ENCODE measurements around the gene MAML3.
"Not testable (repeated sequence)": the region's sequence is repeated elsewhere in the genome, so short reads cannot be mapped to it uniquely, and the experiment has no call there.

The MAML3 gene

DNA sequence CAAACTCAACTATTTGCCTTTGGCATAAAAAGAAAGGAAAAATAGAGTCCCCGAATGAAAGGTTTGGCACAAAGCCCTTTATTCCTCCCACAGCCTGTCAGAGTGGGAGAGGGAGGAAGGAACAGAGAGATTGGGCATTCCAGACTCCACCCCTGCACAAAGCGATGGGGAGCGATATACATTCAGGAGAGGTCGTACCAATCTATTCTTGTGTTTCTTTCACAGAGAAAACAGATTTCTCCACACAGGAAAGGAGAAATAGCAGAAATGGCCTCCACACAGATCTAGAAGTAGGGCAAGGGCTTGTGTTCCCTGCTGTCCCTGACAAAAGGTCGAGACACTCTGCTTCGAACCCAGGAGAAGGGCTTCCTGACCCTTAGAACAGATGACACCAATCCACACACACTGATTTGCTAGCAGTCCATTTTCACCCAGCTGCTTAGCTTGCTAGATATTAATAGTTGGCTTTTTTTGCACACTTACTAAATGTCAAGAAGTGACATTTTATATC, 197.4 kb downstream of the MAML3 start:
- H3K4me3 ChIP-seq (ENCODE audit: control insufficient read depth, low read depth, low read length) = no peak overlapping the region
- no peak for DNase-seq (ENCODE audit: low read depth)
- TF ChIP-seq, protein P1, sequence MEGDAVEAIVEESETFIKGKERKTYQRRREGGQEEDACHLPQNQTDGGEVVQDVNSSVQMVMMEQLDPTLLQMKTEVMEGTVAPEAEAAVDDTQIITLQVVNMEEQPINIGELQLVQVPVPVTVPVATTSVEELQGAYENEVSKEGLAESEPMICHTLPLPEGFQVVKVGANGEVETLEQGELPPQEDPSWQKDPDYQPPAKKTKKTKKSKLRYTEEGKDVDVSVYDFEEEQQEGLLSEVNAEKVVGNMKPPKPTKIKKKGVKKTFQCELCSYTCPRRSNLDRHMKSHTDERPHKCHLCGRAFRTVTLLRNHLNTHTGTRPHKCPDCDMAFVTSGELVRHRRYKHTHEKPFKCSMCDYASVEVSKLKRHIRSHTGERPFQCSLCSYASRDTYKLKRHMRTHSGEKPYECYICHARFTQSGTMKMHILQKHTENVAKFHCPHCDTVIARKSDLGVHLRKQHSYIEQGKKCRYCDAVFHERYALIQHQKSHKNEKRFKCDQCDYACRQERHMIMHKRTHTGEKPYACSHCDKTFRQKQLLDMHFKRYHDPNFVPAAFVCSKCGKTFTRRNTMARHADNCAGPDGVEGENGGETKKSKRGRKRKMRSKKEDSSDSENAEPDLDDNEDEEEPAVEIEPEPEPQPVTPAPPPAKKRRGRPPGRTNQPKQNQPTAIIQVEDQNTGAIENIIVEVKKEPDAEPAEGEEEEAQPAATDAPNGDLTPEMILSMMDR (IDR thresholded peaks at IDR 0.05; ENCODE audit: control insufficient read depth, insufficient read depth, low read depth, low read length, missing control alignments) = no peak

DNA sequence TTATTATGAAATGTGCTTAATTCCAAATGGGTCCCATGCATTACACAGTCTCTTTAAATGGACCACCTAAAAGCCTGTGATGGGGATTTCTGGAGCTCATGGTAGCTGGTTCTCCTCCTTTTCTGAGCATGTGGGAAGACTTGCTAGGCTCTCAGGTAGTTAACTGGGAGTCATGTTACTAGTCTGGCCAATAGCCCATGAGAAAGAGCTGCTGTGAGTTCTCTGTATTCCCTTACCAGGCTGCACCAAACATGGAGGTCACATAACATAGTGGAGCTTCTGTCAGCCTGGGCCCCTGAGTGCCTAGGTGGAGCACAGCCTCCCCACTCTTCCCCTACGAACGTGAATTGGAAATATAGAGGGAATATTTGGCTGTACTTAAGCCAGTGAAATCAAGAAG, 198.4 kb downstream of the MAML3 start:
- TF ChIP-seq, protein P1 (IDR thresholded peaks at IDR 0.05; ENCODE audit: control insufficient read depth, insufficient read depth, low read depth, low read length, missing control alignments) = no peak
- DNase-seq (ENCODE audit: low read depth) = no peak
- no peak overlapping the region for H3K4me3 ChIP-seq (ENCODE audit: control insufficient read depth, low read depth, low read length)

DNA sequence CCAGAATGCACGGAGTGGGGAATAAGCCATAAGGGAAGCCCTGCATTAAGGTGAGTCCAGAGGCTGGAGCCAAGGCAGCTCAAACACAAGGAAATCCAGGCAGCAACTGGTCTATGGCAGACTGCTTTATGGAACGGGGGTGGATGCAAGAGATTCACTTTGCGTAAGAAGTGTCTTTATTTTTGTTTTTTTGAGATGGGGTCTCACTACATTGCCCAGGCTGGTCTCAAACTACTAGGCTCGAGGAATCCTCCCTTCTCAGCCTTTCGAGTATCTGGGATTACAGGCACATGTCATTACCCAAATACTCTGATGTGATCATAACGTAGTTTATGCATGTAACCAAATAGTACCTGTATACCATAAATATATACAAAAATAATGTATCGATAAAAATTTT, 199.5 kb downstream of the MAML3 start:
- DNase-seq (ENCODE audit: low read depth) = no peak
- no peak overlapping the region for H3K4me3 ChIP-seq (ENCODE audit: control insufficient read depth, low read depth, low read length)
- TF ChIP-seq, protein P1 (IDR thresholded peaks at IDR 0.05; ENCODE audit: control insufficient read depth, insufficient read depth, low read depth, low read length, missing control alignments) = no peak

DNA sequence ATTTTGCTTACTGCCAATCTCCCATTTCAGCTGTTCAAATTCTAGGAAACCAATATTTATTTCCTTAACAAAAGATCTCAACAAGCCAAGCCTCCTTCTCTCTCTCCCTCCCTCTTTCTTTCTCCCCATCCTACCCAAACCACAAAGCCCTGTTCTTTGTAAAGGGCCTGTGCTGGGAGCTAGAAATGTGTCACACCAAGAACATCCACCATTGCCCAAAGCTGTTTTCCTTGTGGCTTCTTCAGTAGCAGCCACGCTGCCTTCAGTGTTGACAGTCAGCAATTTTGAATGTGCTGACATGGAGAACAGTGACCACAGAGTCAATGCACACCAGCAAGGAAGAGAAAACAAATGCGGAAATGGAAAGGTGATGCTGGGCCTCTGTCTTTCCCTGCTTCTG, 203.0 kb downstream of the MAML3 start:
- no peak for DNase-seq (ENCODE audit: low read depth)
- H3K4me3 ChIP-seq (ENCODE audit: control insufficient read depth, low read depth, low read length) = no peak overlapping the region
- TF ChIP-seq, protein P1 (IDR thresholded peaks at IDR 0.05; ENCODE audit: control insufficient read depth, insufficient read depth, low read depth, low read length, missing control alignments) = no peak

DNA sequence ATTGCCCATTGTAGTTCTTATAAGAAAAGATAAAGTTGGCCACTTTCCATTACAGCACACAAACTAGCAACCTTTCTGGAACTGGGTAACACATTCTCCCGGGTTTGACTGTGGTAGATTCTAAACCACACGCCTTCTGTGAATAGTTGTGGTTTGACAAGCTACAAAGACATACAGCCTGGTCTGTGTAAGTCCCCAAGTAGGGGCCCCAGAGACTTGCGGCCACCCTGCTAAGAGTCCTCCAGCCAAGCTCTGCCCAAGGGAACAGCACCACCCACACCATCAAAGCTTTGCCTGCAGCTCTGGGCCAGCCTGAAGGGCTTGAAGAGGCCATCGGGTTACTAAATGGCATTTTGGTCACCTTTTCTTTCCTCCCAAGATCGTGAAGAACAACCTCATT, 203.4 kb downstream of the MAML3 start:
- no peak overlapping the region for H3K4me3 ChIP-seq (ENCODE audit: control insufficient read depth, low read depth, low read length)
- peak; percentile 28 for DNase-seq (ENCODE audit: low read depth)
- TF ChIP-seq, protein P1 (IDR thresholded peaks at IDR 0.05; ENCODE audit: control insufficient read depth, insufficient read depth, low read depth, low read length, missing control alignments) = no peak

DNA sequence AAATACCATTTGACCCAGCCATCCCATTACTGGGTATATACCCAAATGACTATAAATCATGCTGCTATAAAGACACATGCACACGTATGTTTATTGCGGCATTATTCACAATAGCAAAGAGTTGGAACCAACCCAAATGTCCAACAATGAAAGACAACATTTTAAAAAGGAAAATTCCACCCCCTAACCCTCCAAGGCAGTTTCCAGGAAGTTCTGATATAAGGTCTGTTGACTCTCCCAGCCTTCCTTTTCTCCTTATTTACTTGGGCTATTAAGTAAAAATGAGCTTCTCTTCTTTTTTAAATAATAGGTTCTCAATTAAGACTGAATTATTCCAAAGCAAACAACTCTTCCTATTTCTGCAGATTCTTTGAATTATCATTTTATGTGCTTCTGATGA, 209.1 kb downstream of the MAML3 start:
- not testable (repeated sequence) for DNase-seq (ENCODE audit: low read depth); H3K4me3 ChIP-seq (ENCODE audit: control insufficient read depth, low read depth, low read length)

DNA sequence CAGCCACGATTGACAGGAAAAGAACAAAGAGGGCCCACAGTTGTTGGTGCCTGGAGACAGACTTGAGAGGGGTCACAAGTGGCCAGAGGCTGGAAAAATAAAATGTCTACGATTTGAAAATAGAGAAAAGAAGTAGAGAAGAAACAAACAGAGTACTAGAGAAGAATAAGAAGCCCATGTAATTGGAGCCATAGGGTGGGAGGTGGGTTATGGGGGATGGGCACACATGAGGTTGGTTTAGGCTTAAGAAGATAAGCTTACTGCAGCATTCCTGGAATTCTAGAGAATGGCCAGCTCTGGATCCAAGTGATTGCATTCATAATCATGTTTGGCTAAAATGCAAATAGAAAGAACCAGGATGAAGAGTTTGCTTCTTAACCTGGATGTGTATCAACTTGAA, 210.7 kb downstream of the MAML3 start:
- DNase-seq (ENCODE audit: low read depth) = no peak
- no peak overlapping the region for H3K4me3 ChIP-seq (ENCODE audit: control insufficient read depth, low read depth, low read length)
- TF ChIP-seq, protein P1 (IDR thresholded peaks at IDR 0.05; ENCODE audit: control insufficient read depth, insufficient read depth, low read depth, low read length, missing control alignments) = no peak

Data from AG09309 (cell line).